HEK293 (cell line): ENCODE results near the gene SNX19.

Source experiments
- CTCF ChIP-seq: fragments of 450-650 bp; formaldehyde crosslinking; IDR thresholded peaks from 2 replicates; pipeline ENCODE4 v1.5.1; 2016; ENCODE audit warnings: missing biosample characterization, missing genetic modification characterization
- PRDM6 ChIP-seq: fragments of 450-650 bp; formaldehyde crosslinking; IDR thresholded peaks from 2 replicates; pipeline ENCODE4 v1.5.1; 2017; ENCODE audit warnings: missing biosample characterization, missing genetic modification characterization
- SP2 ChIP-seq: fragments of 450-650 bp; formaldehyde crosslinking; IDR thresholded peaks from 2 replicates; pipeline ENCODE4 v1.5.1; 2016; ENCODE audit warnings: missing biosample characterization, missing genetic modification characterization
- TCF7L2 ChIP-seq: IDR thresholded peaks from 2 replicates; pipeline ENCODE4 v1.6.1; 2011; ENCODE audit warnings: low read depth, mild to moderate bottlenecking, inconsistent platforms, low read length, moderate library complexity, borderline replicate concordance
- YY1 ChIP-seq: fragments of 450-650 bp; formaldehyde crosslinking; IDR thresholded peaks from 2 replicates; pipeline ENCODE4 v1.5.1; 2018; ENCODE audit warnings: missing biosample characterization, missing genetic modification characterization
- ZNF398 ChIP-seq: fragments of 450-650 bp; formaldehyde crosslinking; IDR thresholded peaks from 2 replicates; pipeline ENCODE4 v1.5.1; 2017; ENCODE audit warnings: missing biosample characterization, missing genetic modification characterization
- ZNF513 ChIP-seq: fragments of 450-650 bp; IDR thresholded peaks from 2 replicates; pipeline ENCODE4 v1.5.1; 2018; ENCODE audit warnings: missing biosample characterization, missing genetic modification characterization
- ZNF639 ChIP-seq: fragments of 450-650 bp; formaldehyde crosslinking; IDR thresholded peaks from 2 replicates; pipeline ENCODE4 v1.5.1; 2016; ENCODE audit warnings: missing biosample characterization, missing genetic modification characterization
- ZSCAN23 ChIP-seq: fragments of 450-650 bp; formaldehyde crosslinking; IDR thresholded peaks from 2 replicates; pipeline ENCODE4 v1.5.1; 2016; ENCODE audit warnings: missing biosample characterization, missing genetic modification characterization

GRCh38 chr11:130902380-130902779 is 13.9 kb downstream of the SNX19 start:
- TF ChIP-seq CTCF (tag by site-specific recombination) = no peak
- TF ChIP-seq PRDM6 (tag by site-specific recombination) = no peak
- no peak for TF ChIP-seq ZSCAN23 (tag by site-specific recombination)
- no peak for TF ChIP-seq ZNF398
- TF ChIP-seq ZNF513 (tag by site-specific recombination) = no peak
- no peak for TF ChIP-seq TCF7L2
- TF ChIP-seq ZNF639 (tag by site-specific recombination) = no peak
- TF ChIP-seq YY1 (tag by site-specific recombination) = no peak
- no peak for TF ChIP-seq SP2 (tag by site-specific recombination)
